Breast epithelium (tissue), 3 donors: ENCODE results near the gene EEF1G.

Source experiments
- POLR2A ChIP-seq: fragments of 450-650 bp; IDR thresholded peaks from one replicate; pipeline ENCODE4 v1.6.1; 2016; ENCODE audit warnings: antibody characterized with exemption, mild to moderate bottlenecking, moderate library complexity
- POLR2AphosphoS5 ChIP-seq, 3 donors: sonication (generic); formaldehyde crosslinking; IDR thresholded peaks; one replicate each; pipeline ENCODE4 v1.6.1; 2017; ENCODE audit warnings: antibody characterized with exemption in 3 of 3
- TF ChIP-seq, protein P1 (sequence below), 3 donors: fragments of 450-650 bp; IDR thresholded peaks; one replicate each; pipeline ENCODE4 v1.5.1; 2016 to 2017; ENCODE audit warnings: antibody characterized with exemption in 3 of 3, mild to moderate bottlenecking in 3 of 3, moderate library complexity in 3 of 3

DNA sequence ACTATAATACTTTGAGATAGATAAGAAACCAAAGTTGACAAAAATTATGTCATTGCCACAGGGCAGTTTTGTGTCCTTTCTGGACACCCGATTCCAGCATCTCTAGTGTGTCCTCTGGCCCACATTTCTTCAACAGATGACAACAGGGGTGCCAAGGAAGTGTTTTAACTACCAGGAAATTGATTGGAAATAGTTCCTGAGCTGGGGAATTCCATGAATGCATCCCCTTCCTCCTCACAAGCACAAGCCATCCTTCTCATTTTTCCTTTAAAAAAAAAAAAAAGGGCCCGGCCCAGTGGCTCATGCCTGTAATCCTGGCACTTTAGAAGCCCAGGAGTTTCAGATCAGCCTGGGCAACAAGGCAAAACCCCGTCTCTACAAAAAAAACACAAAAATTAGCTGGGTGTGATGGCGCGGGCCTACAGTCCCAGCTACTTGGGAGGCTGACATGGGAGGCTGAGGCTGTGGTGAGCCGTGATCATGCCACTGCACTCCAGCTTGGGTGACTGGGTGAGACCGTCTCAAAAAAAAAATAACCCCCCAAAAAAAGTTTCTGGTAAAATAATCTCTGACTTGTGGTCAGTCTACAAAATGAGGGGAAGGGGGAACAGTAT lies 48.9 kb upstream of the EEF1G start:
- TF ChIP-seq, protein P1, sequence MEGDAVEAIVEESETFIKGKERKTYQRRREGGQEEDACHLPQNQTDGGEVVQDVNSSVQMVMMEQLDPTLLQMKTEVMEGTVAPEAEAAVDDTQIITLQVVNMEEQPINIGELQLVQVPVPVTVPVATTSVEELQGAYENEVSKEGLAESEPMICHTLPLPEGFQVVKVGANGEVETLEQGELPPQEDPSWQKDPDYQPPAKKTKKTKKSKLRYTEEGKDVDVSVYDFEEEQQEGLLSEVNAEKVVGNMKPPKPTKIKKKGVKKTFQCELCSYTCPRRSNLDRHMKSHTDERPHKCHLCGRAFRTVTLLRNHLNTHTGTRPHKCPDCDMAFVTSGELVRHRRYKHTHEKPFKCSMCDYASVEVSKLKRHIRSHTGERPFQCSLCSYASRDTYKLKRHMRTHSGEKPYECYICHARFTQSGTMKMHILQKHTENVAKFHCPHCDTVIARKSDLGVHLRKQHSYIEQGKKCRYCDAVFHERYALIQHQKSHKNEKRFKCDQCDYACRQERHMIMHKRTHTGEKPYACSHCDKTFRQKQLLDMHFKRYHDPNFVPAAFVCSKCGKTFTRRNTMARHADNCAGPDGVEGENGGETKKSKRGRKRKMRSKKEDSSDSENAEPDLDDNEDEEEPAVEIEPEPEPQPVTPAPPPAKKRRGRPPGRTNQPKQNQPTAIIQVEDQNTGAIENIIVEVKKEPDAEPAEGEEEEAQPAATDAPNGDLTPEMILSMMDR (IDR thresholded peaks at IDR 0.05) = no peak
- no peak for TF ChIP-seq POLR2AphosphoS5 (IDR thresholded peaks at IDR 0.05)
- no peak for TF ChIP-seq POLR2A
